GM12801 (cell line): ENCODE measurements around the gene RBM47.

ENCODE experiments used
- CTCF ChIP-seq: IDR thresholded peaks from one replicate; pipeline ENCODE4 v1.5.1; 2011; ENCODE audit warnings: control low read depth; ENCODE audit not compliant: insufficient read length; ENCODE audit errors: extremely low read depth

RBM47 gene

GRCh38 chr4:40662962-40663604 is 33.4 kb upstream of the RBM47 start:
- TF ChIP-seq CTCF, result no peak

- no peak for TF ChIP-seq CTCF
Measured at GRCh38 chr4:40661803-40662202, 32.1 kb upstream of the RBM47 start.

- no peak for TF ChIP-seq CTCF
Measured at GRCh38 chr4:40656201-40656863, 26.7 kb upstream of the RBM47 start.

- no peak for TF ChIP-seq CTCF
Measured at GRCh38 chr4:40651280-40651679, 21.6 kb upstream of the RBM47 start.

- no peak for TF ChIP-seq CTCF
Measured at GRCh38 chr4:40649321-40649720, 19.7 kb upstream of the RBM47 start.

GRCh38 chr4:40648742-40649281 is 19.1 kb upstream of the RBM47 start:
- TF ChIP-seq CTCF, result no peak

- no peak for TF ChIP-seq CTCF
Measured at GRCh38 chr4:40648131-40648530, 18.5 kb upstream of the RBM47 start.
